Activated T-helper 17 cell treated with anti-CD3 and anti-CD28 coated beads, Interleukin-2, amount 50 U/mL, for 72 hours (primary cell): ENCODE data around the gene SNRPD1. TPM values are rescaled to one million over a fixed set of nuclear protein-coding genes. Genes with fewer than 3 reads are reported as not detected.
"Not testable (repeated sequence)": the region's sequence is repeated elsewhere in the genome, so short reads cannot be mapped to it uniquely, and the experiment has no call there.

Source experiments
- ATAC-seq: fragments of 150-1000 bp; cut with Tn5 transposase; replicated peaks from 2 replicates; pipeline ENCODE4 v1.10.0; 2021; ENCODE audit warnings: mild to moderate bottlenecking, moderate library complexity
- H3K27ac Mint-ChIP-seq: one replicate; pipeline ENCODE4 v1.8.0; 2022; ENCODE audit warnings: mixed read lengths
- H3K27me3 Mint-ChIP-seq: one replicate; pipeline ENCODE4 v1.8.0; 2022; ENCODE audit warnings: mixed read lengths
- H3K36me3 Mint-ChIP-seq: one replicate; pipeline ENCODE4 v1.8.0; 2022; ENCODE audit warnings: low read depth, mild to moderate bottlenecking, mixed read lengths
- H3K4me1 Mint-ChIP-seq: one replicate; pipeline ENCODE4 v1.8.0; 2022; ENCODE audit warnings: mixed read lengths
- H3K4me3 Mint-ChIP-seq: one replicate; pipeline ENCODE4 v1.8.0; 2022; ENCODE audit warnings: mild to moderate bottlenecking, mixed read lengths
- H3K9me3 Mint-ChIP-seq: one replicate; pipeline ENCODE4 v1.8.0; 2022; ENCODE audit warnings: mixed read lengths
- total RNA-seq, 2 donors: library from RNA; stranded (reverse); gene quantifications; one replicate each; pipeline ENCODE4 v1.2.3, GENCODE V29; 2022

Gene SNRPD1
- total RNA-seq, 2 donors from 2014 or later = 69.2 to 134 TPM

GRCh38 chr18:21611401-21612124, 551 bp upstream of the SNRPD1 start:
- peak overlapping the region; percentile 93 for H3K27ac Mint-ChIP-seq
- peak; percentile 5 for ATAC-seq
- H3K27me3 Mint-ChIP-seq, H3K9me3 Mint-ChIP-seq: not testable (repeated sequence)
- H3K4me3 Mint-ChIP-seq = peak overlapping the region; percentile 86
- H3K36me3 Mint-ChIP-seq = peaks cover 44% of the 10 kb centered on the region
- H3K4me1 Mint-ChIP-seq = peaks cover 15% of the 10 kb centered on the region

DNA sequence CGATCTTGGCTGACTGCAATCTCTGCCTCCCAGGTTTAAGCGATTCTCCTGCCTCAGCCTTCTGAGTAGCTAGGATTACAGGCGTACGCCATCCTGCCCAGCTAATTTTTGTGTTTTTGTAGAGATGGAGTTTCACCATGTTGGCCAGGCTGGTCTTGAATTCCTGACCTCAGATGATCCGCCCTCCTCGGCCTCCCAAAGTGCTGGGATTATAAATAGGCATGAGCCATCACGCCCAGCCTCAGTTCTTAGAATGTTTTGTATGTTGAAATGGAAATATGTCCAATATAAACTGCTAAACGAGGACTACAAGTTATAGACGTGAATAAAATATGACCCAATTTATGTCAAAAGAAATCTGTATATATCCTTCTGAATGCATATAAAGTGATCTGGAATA, 9.5 kb downstream of the SNRPD1 start:
- not testable (repeated sequence) for H3K27ac Mint-ChIP-seq, H3K4me3 Mint-ChIP-seq, H3K4me1 Mint-ChIP-seq, ATAC-seq, H3K27me3 Mint-ChIP-seq, H3K9me3 Mint-ChIP-seq
- H3K36me3 Mint-ChIP-seq = peaks cover 95% of the 10 kb centered on the region

- H3K27me3 Mint-ChIP-seq = no peaks in the 10 kb centered on the region
- no peaks in the 10 kb centered on the region for H3K9me3 Mint-ChIP-seq
- peak overlapping the region; percentile 91 for H3K27ac Mint-ChIP-seq
- peak; percentile 43 for ATAC-seq
- peak overlapping the region; percentile 45 for H3K4me3 Mint-ChIP-seq
- peaks cover 11% of the 10 kb centered on the region for H3K4me1 Mint-ChIP-seq
- H3K36me3 Mint-ChIP-seq = peaks cover 100% of the 10 kb centered on the region
Measured at GRCh38 chr18:21629089-21629832, 17.1 kb downstream of the SNRPD1 start.

GRCh38 chr18:21632393-21632792, 20.3 kb downstream of the SNRPD1 start:
- no peaks in the 10 kb centered on the region for H3K27me3 Mint-ChIP-seq
- H3K9me3 Mint-ChIP-seq = no peaks in the 10 kb centered on the region
- no peak overlapping the region for H3K4me3 Mint-ChIP-seq
- H3K4me1 Mint-ChIP-seq = peaks cover 11% of the 10 kb centered on the region
- no peak for ATAC-seq
- peaks cover 89% of the 10 kb centered on the region for H3K36me3 Mint-ChIP-seq
- H3K27ac Mint-ChIP-seq = no peak overlapping the region

DNA sequence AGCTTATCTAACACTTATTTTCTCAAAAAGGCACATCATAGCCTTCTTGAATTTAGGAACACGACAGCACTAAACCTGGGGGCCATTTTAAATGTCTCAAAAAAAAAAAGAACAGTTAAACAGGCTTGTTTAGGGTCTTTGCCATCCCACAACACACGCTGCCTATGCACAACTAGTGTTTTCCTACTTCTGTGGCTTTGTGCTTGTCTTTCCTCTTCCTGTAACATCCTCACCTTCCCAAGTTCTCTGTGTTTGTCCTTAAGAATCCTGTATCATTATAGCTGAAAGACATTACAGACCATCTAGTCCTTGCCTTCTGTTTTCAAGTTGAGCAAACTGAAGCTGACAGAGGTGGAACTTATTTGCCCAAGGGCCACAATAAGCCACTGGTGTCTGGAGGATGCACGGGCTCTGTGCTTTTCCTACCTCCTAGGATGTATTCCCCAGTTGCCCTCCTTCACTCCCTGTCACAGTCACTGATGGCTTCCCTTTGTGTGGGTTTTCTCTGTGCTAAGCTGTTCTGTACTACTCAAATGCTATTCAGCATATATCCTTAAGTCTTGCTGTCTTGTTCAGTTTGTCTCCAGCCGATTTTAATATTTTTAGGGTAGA, 22.6 kb downstream of the SNRPD1 start:
- no peak overlapping the region for H3K27ac Mint-ChIP-seq
- no peak overlapping the region for H3K4me3 Mint-ChIP-seq
- H3K4me1 Mint-ChIP-seq = no peaks in the 10 kb centered on the region
- no peaks in the 10 kb centered on the region for H3K9me3 Mint-ChIP-seq
- peaks cover 66% of the 10 kb centered on the region for H3K36me3 Mint-ChIP-seq
- ATAC-seq = no peak
- no peaks in the 10 kb centered on the region for H3K27me3 Mint-ChIP-seq

GRCh38 chr18:21636769-21637168, 24.7 kb downstream of the SNRPD1 start:
- Mint-ChIP-seq H3K9me3 (no peaks in the 10 kb centered on the region), H3K4me3 (no peak overlapping the region), H3K4me1 (no peaks in the 10 kb centered on the region), H3K27ac (peak overlapping the region; percentile 59), H3K36me3 (peaks cover 45% of the 10 kb centered on the region), H3K27me3 (no peaks in the 10 kb centered on the region)
- ATAC-seq = no peak

GRCh38 chr18:21638822-21639221, 26.7 kb downstream of the SNRPD1 start:
- Mint-ChIP-seq H3K9me3 (no peaks in the 10 kb centered on the region), H3K36me3 (peaks cover 25% of the 10 kb centered on the region), H3K4me3 (no peak overlapping the region), H3K27me3 (no peaks in the 10 kb centered on the region), H3K4me1 (no peaks in the 10 kb centered on the region), H3K27ac (no peak overlapping the region)
- ATAC-seq = no peak

DNA sequence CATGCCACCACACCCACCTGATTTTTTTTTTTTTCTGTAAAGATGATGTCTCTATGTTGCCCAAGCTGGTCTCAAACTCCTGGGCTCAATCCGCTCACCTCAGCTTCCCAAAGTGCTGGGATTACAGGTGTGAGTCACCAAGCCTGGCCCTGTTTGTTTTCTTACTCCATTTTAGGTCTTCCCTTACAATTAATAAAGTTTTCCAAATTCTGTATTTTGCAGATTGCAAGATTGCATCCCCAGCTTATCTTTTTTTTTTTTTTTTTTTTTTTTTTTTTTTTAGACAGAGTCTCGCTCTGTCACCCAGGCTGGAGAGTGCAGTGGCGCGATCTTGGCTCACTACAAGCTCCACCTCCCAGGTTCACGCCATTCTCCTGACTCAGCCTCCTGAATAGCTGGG, 28.3 kb downstream of the SNRPD1 start:
- ATAC-seq, H3K9me3 Mint-ChIP-seq, H3K27ac Mint-ChIP-seq, H3K4me3 Mint-ChIP-seq, H3K27me3 Mint-ChIP-seq, H3K4me1 Mint-ChIP-seq, H3K36me3 Mint-ChIP-seq: not testable (repeated sequence)

GRCh38 chr18:21650311-21650710, 38.2 kb downstream of the SNRPD1 start:
- no peaks in the 10 kb centered on the region for H3K4me1 Mint-ChIP-seq
- no peaks in the 10 kb centered on the region for H3K27me3 Mint-ChIP-seq
- no peak for ATAC-seq
- H3K4me3 Mint-ChIP-seq = no peak overlapping the region
- H3K27ac Mint-ChIP-seq = no peak overlapping the region
- no peaks in the 10 kb centered on the region for H3K9me3 Mint-ChIP-seq
- H3K36me3 Mint-ChIP-seq = peaks cover 28% of the 10 kb centered on the region

GRCh38 chr18:21652073-21652472, 40.0 kb downstream of the SNRPD1 start:
- H3K27ac Mint-ChIP-seq = peak overlapping the region; percentile 26
- ATAC-seq = no peak
- no peaks in the 10 kb centered on the region for H3K27me3 Mint-ChIP-seq

GRCh38 chr18:21653361-21653760, 41.2 kb downstream of the SNRPD1 start:
- no peaks in the 10 kb centered on the region for H3K9me3 Mint-ChIP-seq
- no peak overlapping the region for H3K27ac Mint-ChIP-seq

More at GRCh38 chr18:21652073-21652472, 40.0 kb downstream of the SNRPD1 start:
- Mint-ChIP-seq H3K9me3 (no peaks in the 10 kb centered on the region), H3K4me1 (no peaks in the 10 kb centered on the region), H3K4me3 (no peak overlapping the region), H3K36me3 (peaks cover 46% of the 10 kb centered on the region)

DNA sequence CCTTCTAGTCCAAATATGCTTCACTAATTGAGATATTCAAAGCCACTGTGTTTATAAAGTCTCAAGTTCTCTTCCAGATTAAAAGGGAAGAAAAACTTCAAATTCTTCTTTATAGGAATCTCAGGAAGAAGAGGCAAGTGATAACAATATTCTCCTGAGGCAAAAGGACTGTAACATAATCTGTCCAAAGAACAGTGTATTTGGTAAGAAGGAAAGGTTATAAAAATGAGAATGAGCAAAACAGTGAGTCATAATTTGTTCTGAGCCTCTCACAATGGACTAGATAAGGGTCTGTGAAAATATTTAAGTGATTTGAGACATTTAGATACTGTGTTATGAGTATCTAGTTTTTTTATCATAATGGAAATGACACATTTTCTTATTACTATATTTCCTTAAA, 44.3 kb downstream of the SNRPD1 start:
- H3K36me3 Mint-ChIP-seq = peaks cover 55% of the 10 kb centered on the region
- no peaks in the 10 kb centered on the region for H3K27me3 Mint-ChIP-seq
- H3K4me1 Mint-ChIP-seq = no peaks in the 10 kb centered on the region
- no peak overlapping the region for H3K27ac Mint-ChIP-seq
- no peak for ATAC-seq
- H3K4me3 Mint-ChIP-seq = no peak overlapping the region
- H3K9me3 Mint-ChIP-seq = no peaks in the 10 kb centered on the region

More at GRCh38 chr18:21653361-21653760, 41.2 kb downstream of the SNRPD1 start:
- no peak for ATAC-seq
- Mint-ChIP-seq H3K4me3 (no peak overlapping the region), H3K4me1 (no peaks in the 10 kb centered on the region), H3K27me3 (no peaks in the 10 kb centered on the region), H3K36me3 (peaks cover 58% of the 10 kb centered on the region)

DNA sequence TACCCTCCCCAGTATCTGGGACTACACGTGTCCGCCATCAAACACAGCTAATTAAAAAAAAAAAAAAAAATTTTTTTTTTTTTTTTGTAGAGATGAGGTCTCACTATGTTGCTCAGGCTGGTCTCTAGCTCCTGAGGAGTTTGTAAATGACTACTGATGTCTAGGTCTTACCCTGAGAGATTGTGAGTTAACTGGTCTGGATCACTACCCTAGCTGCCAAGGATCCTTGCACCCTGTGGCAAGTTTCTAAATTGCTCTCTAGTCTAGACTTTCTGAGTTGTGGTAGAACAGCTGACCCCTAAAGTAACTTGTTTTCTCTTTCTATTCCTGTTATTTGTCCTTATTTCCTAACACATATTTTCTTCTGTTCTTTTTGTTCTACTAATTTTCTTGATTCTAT, 48.0 kb downstream of the SNRPD1 start:
- H3K27me3 Mint-ChIP-seq = no peaks in the 10 kb centered on the region
- no peaks in the 10 kb centered on the region for H3K9me3 Mint-ChIP-seq
- H3K4me3 Mint-ChIP-seq = no peak overlapping the region
- peaks cover 53% of the 10 kb centered on the region for H3K36me3 Mint-ChIP-seq
- no peak overlapping the region for H3K27ac Mint-ChIP-seq
- ATAC-seq = peak; percentile 40
- H3K4me1 Mint-ChIP-seq = no peaks in the 10 kb centered on the region

DNA sequence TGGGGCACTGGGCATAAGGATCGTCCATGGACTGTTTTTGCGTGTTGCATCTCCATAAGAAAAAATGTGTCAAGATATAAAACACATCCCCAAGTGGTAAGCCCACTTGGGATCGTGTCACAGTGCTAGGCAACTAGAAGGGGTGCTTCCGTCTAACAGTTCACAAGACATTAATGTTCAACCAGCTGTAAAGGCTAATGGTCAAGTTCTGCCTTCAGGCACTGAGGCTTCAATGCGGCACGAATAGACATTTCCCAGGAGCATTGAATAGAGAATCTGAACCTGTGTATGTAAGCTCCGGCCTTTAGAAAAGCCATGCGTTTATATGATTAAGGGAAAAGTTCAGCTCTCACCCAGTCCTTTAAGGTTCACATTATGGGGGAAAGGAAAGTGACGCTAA, 50.5 kb downstream of the SNRPD1 start:
- peaks cover 28% of the 10 kb centered on the region for H3K36me3 Mint-ChIP-seq

GRCh38 chr18:21663578-21663977, 51.5 kb downstream of the SNRPD1 start:
- no peaks in the 10 kb centered on the region for H3K4me1 Mint-ChIP-seq
- H3K27me3 Mint-ChIP-seq = no peaks in the 10 kb centered on the region

More for the DNA sequence above, 50.5 kb downstream of the SNRPD1 start:
- Mint-ChIP-seq H3K4me1 (no peaks in the 10 kb centered on the region), H3K9me3 (no peaks in the 10 kb centered on the region), H3K4me3 (no peak overlapping the region), H3K27ac (no peak overlapping the region), H3K27me3 (no peaks in the 10 kb centered on the region)
- no peak for ATAC-seq

More at GRCh38 chr18:21663578-21663977, 51.5 kb downstream of the SNRPD1 start:
- H3K4me3 Mint-ChIP-seq = no peak overlapping the region
- peaks cover 22% of the 10 kb centered on the region for H3K36me3 Mint-ChIP-seq
- H3K9me3 Mint-ChIP-seq = no peaks in the 10 kb centered on the region
- H3K27ac Mint-ChIP-seq = no peak overlapping the region
- no peak for ATAC-seq
